ENCODE results near the gene SPATA33. TPM values are rescaled to one million over a fixed set of nuclear protein-coding genes. Genes with fewer than 3 reads are reported as not detected.

The SPATA33 gene
- polyA plus RNA-seq, 2 of the 4 experiments (the other 2 are of a cell fraction): 6.1 to 12.1 TPM

DNA sequence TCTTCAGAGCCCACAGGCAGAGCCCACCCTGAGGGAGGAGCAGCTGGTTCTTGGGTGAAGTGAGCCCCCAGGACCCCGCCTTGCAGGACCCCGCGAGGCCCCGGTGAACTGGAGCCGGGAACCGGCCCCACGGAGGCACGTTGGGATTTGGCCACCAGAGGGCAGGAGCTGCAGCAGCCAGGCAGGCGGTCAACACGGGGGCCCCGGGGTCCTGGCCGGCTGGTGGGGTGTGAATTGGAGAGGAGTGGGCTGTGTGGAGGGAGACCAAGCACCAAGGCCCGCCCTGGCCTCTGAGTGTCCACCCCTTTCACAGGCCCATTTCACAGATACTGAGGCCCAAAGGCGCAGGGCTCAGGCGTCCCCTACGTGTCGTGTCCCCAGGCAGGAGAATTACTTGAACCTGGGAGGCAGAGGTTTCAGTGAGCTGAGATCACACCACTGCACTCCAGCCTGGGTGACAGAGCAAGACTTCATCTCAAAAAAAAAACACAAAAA, 42.0 kb upstream of the SPATA33 start:
- ChIA-PET CTCF (interaction anchor here (0.6 to 8.7 kb wide), 42 partner anchors 8 to 322 kb away, joined by 3 to 143 read pairs (median 4); partner anchors contain the start of genes CDK10, CHMP1A, CPNE7 and SPATA33), POLR2A (no interaction called here)
- Histone ChIP-seq H3K4me3 (no peak overlapping the region), H3K4me1 (peaks cover 23% of the 10 kb centered on the region), H3K4me2 (peak overlapping the region; percentile 56; the same call in 2 of the 3 replicates), H3K9me3 (no peaks in the 10 kb centered on the region), H3K27ac (peak overlapping the region in 1 of 2 experiments; percentile 52; a peak in 3 of 6 replicates)
- 78% methylated on average over 5 of the region's 17 CpGs for WGBS (ENCODE audit: missing lambda C conversion rate)
- TF ChIP-seq, protein P1, sequence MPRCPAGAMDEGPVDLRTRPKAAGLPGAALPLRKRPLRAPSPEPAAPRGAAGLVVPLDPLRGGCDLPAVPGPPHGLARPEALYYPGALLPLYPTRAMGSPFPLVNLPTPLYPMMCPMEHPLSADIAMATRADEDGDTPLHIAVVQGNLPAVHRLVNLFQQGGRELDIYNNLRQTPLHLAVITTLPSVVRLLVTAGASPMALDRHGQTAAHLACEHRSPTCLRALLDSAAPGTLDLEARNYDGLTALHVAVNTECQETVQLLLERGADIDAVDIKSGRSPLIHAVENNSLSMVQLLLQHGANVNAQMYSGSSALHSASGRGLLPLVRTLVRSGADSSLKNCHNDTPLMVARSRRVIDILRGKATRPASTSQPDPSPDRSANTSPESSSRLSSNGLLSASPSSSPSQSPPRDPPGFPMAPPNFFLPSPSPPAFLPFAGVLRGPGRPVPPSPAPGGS (IDR thresholded peaks at IDR 0.05): no peak
- TF ChIP-seq, protein P2, sequence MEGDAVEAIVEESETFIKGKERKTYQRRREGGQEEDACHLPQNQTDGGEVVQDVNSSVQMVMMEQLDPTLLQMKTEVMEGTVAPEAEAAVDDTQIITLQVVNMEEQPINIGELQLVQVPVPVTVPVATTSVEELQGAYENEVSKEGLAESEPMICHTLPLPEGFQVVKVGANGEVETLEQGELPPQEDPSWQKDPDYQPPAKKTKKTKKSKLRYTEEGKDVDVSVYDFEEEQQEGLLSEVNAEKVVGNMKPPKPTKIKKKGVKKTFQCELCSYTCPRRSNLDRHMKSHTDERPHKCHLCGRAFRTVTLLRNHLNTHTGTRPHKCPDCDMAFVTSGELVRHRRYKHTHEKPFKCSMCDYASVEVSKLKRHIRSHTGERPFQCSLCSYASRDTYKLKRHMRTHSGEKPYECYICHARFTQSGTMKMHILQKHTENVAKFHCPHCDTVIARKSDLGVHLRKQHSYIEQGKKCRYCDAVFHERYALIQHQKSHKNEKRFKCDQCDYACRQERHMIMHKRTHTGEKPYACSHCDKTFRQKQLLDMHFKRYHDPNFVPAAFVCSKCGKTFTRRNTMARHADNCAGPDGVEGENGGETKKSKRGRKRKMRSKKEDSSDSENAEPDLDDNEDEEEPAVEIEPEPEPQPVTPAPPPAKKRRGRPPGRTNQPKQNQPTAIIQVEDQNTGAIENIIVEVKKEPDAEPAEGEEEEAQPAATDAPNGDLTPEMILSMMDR (IDR thresholded peaks at IDR 0.05): peak; percentile 77
- TF ChIP-seq SMC3 (IDR thresholded peaks at IDR 0.05) (peak; percentile 84), RAD21 (conservative IDR thresholded peaks at IDR 0.05 in 1 of 2, IDR thresholded peaks at IDR 0.05 in 1 of 2) (peak; percentile 49 to 67), RCOR1 (IDR thresholded peaks at IDR 0.05; ENCODE audit: low read depth, low read length) (no peak)
- ATAC-seq (peak; percentile 54 to 83; a peak in 3 of 6 replicates), DNase-seq (ENCODE audit: low read depth in 1 of 2, low spot score in 1 of 2) (peak in 1 of 2 experiments; percentile 47), FAIRE-seq (no peak)

DNA sequence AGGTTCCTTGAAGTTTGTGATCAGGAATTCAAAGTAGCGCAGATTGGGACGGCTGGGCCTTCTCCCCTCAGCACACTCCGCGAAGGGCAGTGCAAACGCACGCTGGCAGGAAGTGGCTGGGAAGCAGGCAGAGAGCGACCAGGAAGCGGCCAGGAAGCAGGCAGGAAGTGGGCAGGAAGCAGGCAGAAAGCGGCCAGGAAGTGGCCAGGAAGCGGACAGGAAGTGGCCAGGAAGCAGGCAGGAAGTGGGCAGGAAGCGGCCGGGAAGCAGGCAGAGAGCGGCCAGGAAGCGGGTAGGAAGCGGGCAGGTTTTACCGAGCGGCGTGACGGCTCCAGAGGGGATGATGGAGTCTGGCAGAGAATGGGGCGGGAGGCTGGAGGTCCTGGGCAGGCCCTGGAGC, 41.0 kb upstream of the SPATA33 start:
- CTCF ChIA-PET: interaction anchor here (0.9 to 8.7 kb wide), 9 partner anchors 14 to 298 kb away, joined by 3 to 143 read pairs (median 22); partner anchors contain the start of gene CPNE7

DNA sequence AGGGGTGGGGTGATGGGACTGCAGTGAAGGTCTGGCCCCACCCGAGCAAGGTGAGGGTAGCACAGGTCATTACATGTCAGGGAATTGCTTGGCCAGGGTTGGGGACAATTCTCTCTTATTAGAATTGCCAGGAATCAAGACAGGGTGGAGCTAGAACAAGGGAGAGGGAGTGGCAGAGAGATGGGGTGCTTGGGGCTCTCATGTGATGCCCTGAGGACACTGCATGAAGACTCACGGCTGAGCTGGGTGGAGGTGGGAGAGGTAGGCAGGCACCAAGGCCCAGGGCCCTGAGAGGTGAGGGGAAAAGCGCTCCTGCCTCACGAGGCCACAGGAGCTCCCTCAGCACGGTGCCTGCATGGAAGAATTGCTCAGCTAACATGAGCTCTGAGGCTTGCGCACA, 40.6 kb upstream of the SPATA33 start:
- H3K9me3 ChIP-seq: no peaks in the 10 kb centered on the region
- H3K4me3 ChIP-seq: no peak overlapping the region
- CTCF ChIA-PET: interaction anchor here (0.6 to 8.7 kb wide), 8 partner anchors 9 to 298 kb away, joined by 3 to 143 read pairs (median 4); partner anchors contain the start of gene CPNE7
- no peak overlapping the region for H3K4me2 ChIP-seq
- peaks cover 23% of the 10 kb centered on the region for H3K4me1 ChIP-seq
- DNase-seq (ENCODE audit: low read depth in 1 of 2, low spot score in 1 of 2): no peak
- peak overlapping the region in 1 of 2 experiments; percentile 6; a peak in 2 of 6 replicates for H3K27ac ChIP-seq
- no peak for ATAC-seq
- POLR2A ChIA-PET: no interaction called here
- FAIRE-seq: no peak
- 52% methylated on average over 6 of the region's 6 CpGs for WGBS (ENCODE audit: missing lambda C conversion rate)
- no peak for TF ChIP-seq FOSL2 (IDR thresholded peaks at IDR 0.05)
- no peak for TF ChIP-seq FOSL2 (CRISPR knock-in tag; IDR thresholded peaks at IDR 0.05)
- TF ChIP-seq, protein P2 (IDR thresholded peaks at IDR 0.05): no peak
- TF ChIP-seq TFCP2L1 (CRISPR knock-in tag; IDR thresholded peaks at IDR 0.05): no peak
- TF ChIP-seq SMC3 (IDR thresholded peaks at IDR 0.05): no peak
- TF ChIP-seq ZFP36 (IDR thresholded peaks at IDR 0.05; ENCODE audit: borderline replicate concordance, partially characterized antibody): no peak
- TF ChIP-seq MYC (IDR thresholded peaks at IDR 0.05; ENCODE audit: borderline replicate concordance, low read length): no peak
- no peak for TF ChIP-seq BHLHE40 (IDR thresholded peaks at IDR 0.05; ENCODE audit: low read depth, low read length)
- TF ChIP-seq RARB (CRISPR knock-in tag; IDR thresholded peaks at IDR 0.05): no peak
- TF ChIP-seq RCOR1 (IDR thresholded peaks at IDR 0.05; ENCODE audit: low read depth, low read length): no peak
- TF ChIP-seq, protein P3, sequence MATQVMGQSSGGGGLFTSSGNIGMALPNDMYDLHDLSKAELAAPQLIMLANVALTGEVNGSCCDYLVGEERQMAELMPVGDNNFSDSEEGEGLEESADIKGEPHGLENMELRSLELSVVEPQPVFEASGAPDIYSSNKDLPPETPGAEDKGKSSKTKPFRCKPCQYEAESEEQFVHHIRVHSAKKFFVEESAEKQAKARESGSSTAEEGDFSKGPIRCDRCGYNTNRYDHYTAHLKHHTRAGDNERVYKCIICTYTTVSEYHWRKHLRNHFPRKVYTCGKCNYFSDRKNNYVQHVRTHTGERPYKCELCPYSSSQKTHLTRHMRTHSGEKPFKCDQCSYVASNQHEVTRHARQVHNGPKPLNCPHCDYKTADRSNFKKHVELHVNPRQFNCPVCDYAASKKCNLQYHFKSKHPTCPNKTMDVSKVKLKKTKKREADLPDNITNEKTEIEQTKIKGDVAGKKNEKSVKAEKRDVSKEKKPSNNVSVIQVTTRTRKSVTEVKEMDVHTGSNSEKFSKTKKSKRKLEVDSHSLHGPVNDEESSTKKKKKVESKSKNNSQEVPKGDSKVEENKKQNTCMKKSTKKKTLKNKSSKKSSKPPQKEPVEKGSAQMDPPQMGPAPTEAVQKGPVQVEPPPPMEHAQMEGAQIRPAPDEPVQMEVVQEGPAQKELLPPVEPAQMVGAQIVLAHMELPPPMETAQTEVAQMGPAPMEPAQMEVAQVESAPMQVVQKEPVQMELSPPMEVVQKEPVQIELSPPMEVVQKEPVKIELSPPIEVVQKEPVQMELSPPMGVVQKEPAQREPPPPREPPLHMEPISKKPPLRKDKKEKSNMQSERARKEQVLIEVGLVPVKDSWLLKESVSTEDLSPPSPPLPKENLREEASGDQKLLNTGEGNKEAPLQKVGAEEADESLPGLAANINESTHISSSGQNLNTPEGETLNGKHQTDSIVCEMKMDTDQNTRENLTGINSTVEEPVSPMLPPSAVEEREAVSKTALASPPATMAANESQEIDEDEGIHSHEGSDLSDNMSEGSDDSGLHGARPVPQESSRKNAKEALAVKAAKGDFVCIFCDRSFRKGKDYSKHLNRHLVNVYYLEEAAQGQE (IDR thresholded peaks at IDR 0.05): no peak
- TF ChIP-seq, protein P4, sequence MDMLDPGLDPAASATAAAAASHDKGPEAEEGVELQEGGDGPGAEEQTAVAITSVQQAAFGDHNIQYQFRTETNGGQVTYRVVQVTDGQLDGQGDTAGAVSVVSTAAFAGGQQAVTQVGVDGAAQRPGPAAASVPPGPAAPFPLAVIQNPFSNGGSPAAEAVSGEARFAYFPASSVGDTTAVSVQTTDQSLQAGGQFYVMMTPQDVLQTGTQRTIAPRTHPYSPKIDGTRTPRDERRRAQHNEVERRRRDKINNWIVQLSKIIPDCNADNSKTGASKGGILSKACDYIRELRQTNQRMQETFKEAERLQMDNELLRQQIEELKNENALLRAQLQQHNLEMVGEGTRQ (IDR thresholded peaks at IDR 0.05): no peak
- TF ChIP-seq POLR2AphosphoS2 (conservative IDR thresholded peaks at IDR 0.05; ENCODE audit: low read length): no peak
- no peak for TF ChIP-seq CHD4 (IDR thresholded peaks at IDR 0.05; ENCODE audit: borderline replicate concordance)
- no peak for TF ChIP-seq HEYL (CRISPR knock-in tag; IDR thresholded peaks at IDR 0.05)

More for the DNA sequence above, 41.0 kb upstream of the SPATA33 start:
- Histone ChIP-seq H3K27ac (peak overlapping the region in 1 of 2 experiments; percentile 6; a peak in 2 of 6 replicates), H3K9me3 (no peaks in the 10 kb centered on the region), H3K4me1 (peaks cover 23% of the 10 kb centered on the region), H3K4me2 (no peak overlapping the region), H3K4me3 (no peak overlapping the region)
- ATAC-seq (no peak), DNase-seq (ENCODE audit: low read depth in 1 of 2, low spot score in 1 of 2) (no peak), FAIRE-seq (no peak)
- POLR2A ChIA-PET: no interaction called here
- no peak for TF ChIP-seq MAFK (IDR thresholded peaks at IDR 0.05; ENCODE audit: partially characterized antibody)
- TF ChIP-seq, protein P1 (IDR thresholded peaks at IDR 0.05): no peak
- TF ChIP-seq RCOR1 (IDR thresholded peaks at IDR 0.05; ENCODE audit: low read depth, low read length): no peak
- no peak for TF ChIP-seq FOSL2 (IDR thresholded peaks at IDR 0.05)
- TF ChIP-seq FOSL2 (CRISPR knock-in tag; IDR thresholded peaks at IDR 0.05): no peak
- TF ChIP-seq ZNF302 (CRISPR knock-in tag; IDR thresholded peaks at IDR 0.05): no peak
- WGBS (ENCODE audit: missing lambda C conversion rate): 93% methylated on average over 19 of the region's 20 CpGs

Data from A549 (cell line).